Fibroblast of lung (primary cell): Measurements from ENCODE around the gene EEFSEC. TPM values are rescaled to one million over a fixed set of nuclear protein-coding genes. Genes with fewer than 3 reads are reported as not detected.

Experiments
- DNase-seq, 2 donors: peaks; one replicate each; pipeline versions ENCODE4 v3.0.0 to v3.0.0-alpha.2; 2010; ENCODE audit warnings: low read depth in 2 of 2
- H2AFZ ChIP-seq: 2 replicates; pipeline ENCODE4 v1.5.1; 2012; ENCODE audit warnings: low read length, control low read depth, inconsistent platforms
- H3K27ac ChIP-seq: 2 replicates; pipeline ENCODE4 v1.5.1; 2011; ENCODE audit warnings: low read length, control low read depth; ENCODE audit not compliant: insufficient read depth
- H3K27me3 ChIP-seq: 2 replicates; pipeline ENCODE4 v1.5.1; 2011; ENCODE audit warnings: mild to moderate bottlenecking, low read length; ENCODE audit not compliant: control insufficient read depth, insufficient read depth
- H3K36me3 ChIP-seq: 2 replicates; pipeline ENCODE4 v1.5.1; 2011; ENCODE audit warnings: low read length; ENCODE audit not compliant: control insufficient read depth, insufficient read depth
- H3K4me1 ChIP-seq: 2 replicates; pipeline ENCODE4 v1.5.1; 2011; ENCODE audit warnings: low read length; ENCODE audit not compliant: control insufficient read depth, insufficient read depth; ENCODE audit errors: extremely low read depth
- H3K4me2 ChIP-seq: 2 replicates; pipeline ENCODE4 v1.5.1; 2011; ENCODE audit warnings: low read length, control low read depth; ENCODE audit not compliant: insufficient read depth; ENCODE audit errors: extremely low read depth
- H3K4me3 ChIP-seq, 4 experiments: fragments of 200-600 bp in 1 of 4; sonication (generic) in 1 of 4; replicated peaks in 1 of 4; 2 replicates each; pipeline ENCODE4 v1.5.1; 2011 to 2016; ENCODE audit warnings: low read length in 4 of 4, low read depth in 3 of 4, mild to moderate bottlenecking in 3 of 4, control low read depth in 2 of 4, inconsistent platforms in 1 of 4, mixed read lengths in 1 of 4; ENCODE audit not compliant: insufficient read depth in 1 of 4; ENCODE audit errors: control extremely low read depth in 1 of 4
- H3K79me2 ChIP-seq: 2 replicates; pipeline ENCODE4 v1.5.1; 2012; ENCODE audit warnings: mild to moderate bottlenecking, low read length, inconsistent platforms; ENCODE audit not compliant: control insufficient read depth, insufficient read depth
- H3K9ac ChIP-seq: 2 replicates; pipeline ENCODE4 v1.5.1; 2011; ENCODE audit warnings: mild to moderate bottlenecking, low read length, control low read depth; ENCODE audit not compliant: insufficient read depth
- H3K9me3 ChIP-seq: 2 replicates; pipeline ENCODE4 v1.5.1; 2012; ENCODE audit warnings: low read depth, low read length; ENCODE audit not compliant: control insufficient read depth, insufficient read depth
- H4K20me1 ChIP-seq: 2 replicates; pipeline ENCODE4 v1.5.1; 2011; ENCODE audit warnings: low read length; ENCODE audit not compliant: control insufficient read depth, insufficient read depth; ENCODE audit errors: extremely low read depth
- EZH2 ChIP-seq: IDR thresholded peaks from 2 replicates; pipeline ENCODE4 v1.5.1; 2012; ENCODE audit warnings: low read length, control low read depth, mild to moderate bottlenecking; ENCODE audit errors: missing control alignments
- polyA plus RNA-seq, 2 donors: library from polyadenylated mRNA; depleted of rRNA in 1 of 2; stranded (reverse) in 1 of 2; unstranded in 1 of 2; fragments of >200 nt; gene quantifications; 2 replicates each; pipeline ENCODE4 v1.2.1, GENCODE V29; 2011 to 2012; ENCODE audit warnings: missing spikeins in 1 of 2
- total RNA-seq: library from RNA; depleted of rRNA; stranded (reverse); fragments of >200 nt; gene quantifications from 2 replicates; pipeline ENCODE4 v1.2.1, GENCODE V29; 2014
- TF ChIP-seq, protein P1 (sequence below), 2 donors: IDR thresholded peaks in 1 of 2; conservative IDR thresholded peaks in 1 of 2; 1 replicate in 1 of 2; 2 replicates in 1 of 2; pipeline ENCODE4 v1.5.1; 2011 to 2012; ENCODE audit warnings: low read length in 2 of 2, control low read depth in 1 of 2, inconsistent platforms in 1 of 2, low read depth in 1 of 2, mild to moderate bottlenecking in 1 of 2

The EEFSEC gene
- total and polyA plus RNA-seq, 2 donors (not counting 1 experiment from before 2014, with no cell fraction given) = 2.6 to 5.0 TPM

DNA sequence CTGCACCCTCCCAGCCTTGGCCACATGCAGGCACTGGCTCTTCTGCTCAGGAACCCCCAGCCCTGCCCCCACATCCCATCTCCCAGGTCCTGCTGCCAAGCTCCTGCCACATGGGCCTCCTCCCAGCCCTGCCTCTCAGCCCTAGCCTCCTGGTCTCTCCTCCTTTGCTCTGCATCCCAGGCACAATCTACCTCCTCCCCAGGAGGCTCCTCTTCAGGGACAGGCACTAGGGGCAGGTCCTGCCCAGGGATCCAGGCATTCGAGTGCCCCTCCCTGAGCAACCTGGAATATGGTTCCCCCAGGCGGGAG, 301.0 kb downstream of the EEFSEC start:
- Histone ChIP-seq H3K4me2 (no peak overlapping the region), H4K20me1 (no peaks in the 10 kb centered on the region), H3K79me2 (no peaks in the 10 kb centered on the region), H3K27me3 (peaks cover 19% of the 10 kb centered on the region), H3K4me1 (no peaks in the 10 kb centered on the region), H3K36me3 (no peaks in the 10 kb centered on the region), H3K9me3 (no peaks in the 10 kb centered on the region), H2AFZ (no peak overlapping the region), H3K9ac (no peak overlapping the region), H3K4me3 (no peak overlapping the region), H3K27ac (no peak overlapping the region)
- no peak for TF ChIP-seq EZH2
- TF ChIP-seq, protein P1, sequence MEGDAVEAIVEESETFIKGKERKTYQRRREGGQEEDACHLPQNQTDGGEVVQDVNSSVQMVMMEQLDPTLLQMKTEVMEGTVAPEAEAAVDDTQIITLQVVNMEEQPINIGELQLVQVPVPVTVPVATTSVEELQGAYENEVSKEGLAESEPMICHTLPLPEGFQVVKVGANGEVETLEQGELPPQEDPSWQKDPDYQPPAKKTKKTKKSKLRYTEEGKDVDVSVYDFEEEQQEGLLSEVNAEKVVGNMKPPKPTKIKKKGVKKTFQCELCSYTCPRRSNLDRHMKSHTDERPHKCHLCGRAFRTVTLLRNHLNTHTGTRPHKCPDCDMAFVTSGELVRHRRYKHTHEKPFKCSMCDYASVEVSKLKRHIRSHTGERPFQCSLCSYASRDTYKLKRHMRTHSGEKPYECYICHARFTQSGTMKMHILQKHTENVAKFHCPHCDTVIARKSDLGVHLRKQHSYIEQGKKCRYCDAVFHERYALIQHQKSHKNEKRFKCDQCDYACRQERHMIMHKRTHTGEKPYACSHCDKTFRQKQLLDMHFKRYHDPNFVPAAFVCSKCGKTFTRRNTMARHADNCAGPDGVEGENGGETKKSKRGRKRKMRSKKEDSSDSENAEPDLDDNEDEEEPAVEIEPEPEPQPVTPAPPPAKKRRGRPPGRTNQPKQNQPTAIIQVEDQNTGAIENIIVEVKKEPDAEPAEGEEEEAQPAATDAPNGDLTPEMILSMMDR (conservative IDR thresholded peaks at IDR 0.05 in 1 of 2, IDR thresholded peaks at IDR 0.05 in 1 of 2; ENCODE audit: low read depth in 1 of 2, low read length in 2 of 2) = no peak
- no peak for DNase-seq

DNA sequence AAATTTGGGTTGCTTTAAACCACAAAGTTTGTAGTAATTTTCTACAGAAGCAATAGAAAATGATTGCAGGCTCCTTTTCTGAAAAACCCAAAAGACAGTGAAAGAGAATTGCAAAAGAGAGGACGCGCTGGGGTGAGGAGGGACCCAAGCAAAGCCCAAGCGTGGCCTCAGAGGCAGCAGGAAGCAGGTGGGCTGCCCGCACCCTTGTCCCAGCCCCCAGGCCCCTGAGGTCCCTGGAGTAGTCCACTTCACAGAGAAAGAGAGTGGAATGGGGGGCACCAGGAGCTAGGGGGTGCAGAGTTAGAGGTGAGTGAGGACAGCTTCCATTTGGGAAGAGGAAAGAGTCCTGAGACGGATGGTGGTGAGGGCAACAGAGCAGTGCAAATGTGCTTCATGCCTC, 301.8 kb downstream of the EEFSEC start:
- H3K27me3 ChIP-seq = peaks cover 22% of the 10 kb centered on the region

DNA sequence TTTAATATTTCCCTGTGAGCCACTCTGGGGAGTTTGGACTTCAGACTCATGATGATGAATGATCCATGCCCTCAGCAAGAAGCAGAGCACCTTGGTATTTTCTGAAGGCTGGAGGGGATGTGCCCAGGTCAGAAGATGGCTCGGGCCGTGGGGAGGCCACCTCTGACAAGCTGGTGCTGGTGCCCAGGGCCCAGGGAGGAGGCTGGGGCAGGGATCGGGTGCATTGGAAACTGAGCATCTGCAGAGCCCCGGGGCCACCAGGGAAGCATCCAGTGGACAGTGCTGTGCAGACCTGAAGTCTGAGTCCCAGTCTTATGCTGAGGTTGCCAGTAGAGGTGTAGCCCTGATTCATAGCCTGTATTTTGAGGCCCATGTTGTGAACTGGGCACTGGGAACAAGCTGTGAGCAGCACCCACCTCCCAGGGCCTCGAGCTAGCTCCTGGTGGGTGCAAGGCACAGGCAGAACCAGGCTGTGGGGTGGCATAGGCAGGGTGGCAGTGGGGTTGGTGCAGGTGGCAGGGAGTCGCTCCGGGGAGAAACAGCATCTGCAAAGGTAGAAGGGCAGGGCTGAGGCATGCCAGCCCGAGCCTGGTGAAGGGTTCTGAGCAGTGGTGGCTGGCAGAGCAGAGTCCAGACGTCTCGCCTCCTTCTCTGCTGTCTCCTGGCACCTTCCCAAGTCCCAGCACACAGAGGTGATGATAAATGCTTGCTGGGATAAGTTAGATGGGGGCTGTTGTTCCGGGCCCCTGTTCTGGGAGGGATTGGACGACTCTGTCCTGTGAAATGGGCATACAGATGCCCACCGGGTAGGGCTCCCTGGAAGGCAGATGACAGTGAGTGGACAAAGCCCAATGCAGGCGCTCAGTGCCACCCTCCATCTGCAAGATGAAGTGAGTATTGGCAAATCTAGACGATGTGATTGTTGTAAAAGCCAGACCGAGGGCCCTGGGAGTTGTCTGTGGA, 302.8 kb downstream of the EEFSEC start:
- Histone ChIP-seq H3K4me2 (no peak overlapping the region), H3K4me1 (no peaks in the 10 kb centered on the region), H3K9me3 (no peaks in the 10 kb centered on the region), H3K36me3 (no peaks in the 10 kb centered on the region), H4K20me1 (no peaks in the 10 kb centered on the region), H2AFZ (no peak overlapping the region), H3K9ac (no peak overlapping the region), H3K27me3 (peaks cover 22% of the 10 kb centered on the region), H3K4me3 (no peak overlapping the region), H3K79me2 (no peaks in the 10 kb centered on the region), H3K27ac (no peak overlapping the region)
- TF ChIP-seq, protein P1 (conservative IDR thresholded peaks at IDR 0.05 in 1 of 2, IDR thresholded peaks at IDR 0.05 in 1 of 2; ENCODE audit: low read depth in 1 of 2, low read length in 2 of 2) = no peak
- TF ChIP-seq EZH2 = no peak
- DNase-seq = no peak

More for the DNA sequence above, 301.8 kb downstream of the EEFSEC start:
- no peak overlapping the region for H3K9ac ChIP-seq
- no peaks in the 10 kb centered on the region for H3K79me2 ChIP-seq
- DNase-seq = no peak
- no peaks in the 10 kb centered on the region for H3K4me1 ChIP-seq
- no peak overlapping the region for H2AFZ ChIP-seq
- H3K27ac ChIP-seq = no peak overlapping the region
- H3K36me3 ChIP-seq = no peaks in the 10 kb centered on the region
- no peak for TF ChIP-seq EZH2
- TF ChIP-seq, protein P1 (conservative IDR thresholded peaks at IDR 0.05 in 1 of 2, IDR thresholded peaks at IDR 0.05 in 1 of 2; ENCODE audit: low read depth in 1 of 2, low read length in 2 of 2) = no peak
- H3K9me3 ChIP-seq = no peaks in the 10 kb centered on the region
- no peaks in the 10 kb centered on the region for H4K20me1 ChIP-seq
- H3K4me3 ChIP-seq = no peak overlapping the region
- no peak overlapping the region for H3K4me2 ChIP-seq
